OCI-LY3 (cell line): ENCODE measurements around the gene MIF4GD.
"Not testable (repeated sequence)": the region's sequence is repeated elsewhere in the genome, so short reads cannot be mapped to it uniquely, and the experiment has no call there.

Experiments
- H2AFZ ChIP-seq: fragments of 200-600, 300-600 bp; shearing (Covaris generic); 2 replicates; pipeline ENCODE4 v1.6.0; 2014; ENCODE audit warnings: antibody characterized with exemption, low read depth, low read length
- H3K27ac ChIP-seq: fragments of 200-600, 300-600 bp; sonication (generic); 2 replicates; pipeline ENCODE4 v1.5.1; 2014; ENCODE audit warnings: mild to moderate bottlenecking, low read length, moderate library complexity, mixed read lengths
- H3K27me3 ChIP-seq: fragments of 200-600, 300-600 bp; sonication (generic); 2 replicates; pipeline ENCODE4 v1.6.1; 2014; ENCODE audit warnings: low read depth, low read length, mixed read lengths
- H3K36me3 ChIP-seq: fragments of 200-600, 300-600 bp; sonication (generic); replicated peaks from 2 replicates; pipeline ENCODE3; 2014; ENCODE audit warnings: low read depth, low read length, mixed read lengths
- H3K4me1 ChIP-seq: fragments of 300-600, 200-600 bp; sonication (generic); 2 replicates; pipeline ENCODE4 v1.6.1; 2014; ENCODE audit warnings: low read length, mixed read lengths
- H3K4me2 ChIP-seq: fragments of 200-600, 300-600 bp; sonication (generic); 2 replicates; pipeline ENCODE4 v1.6.1; 2014; ENCODE audit warnings: low read length, mixed read lengths
- H3K4me3 ChIP-seq: fragments of 300-600, 200-600 bp; sonication (generic); 2 replicates; pipeline ENCODE4 v1.5.1; 2014; ENCODE audit warnings: antibody characterized with exemption, mild to moderate bottlenecking, low read length, moderate library complexity
- H3K79me2 ChIP-seq: fragments of 300-600, 200-600 bp; shearing (Covaris generic); 2 replicates; pipeline ENCODE4 v1.6.1; 2014; ENCODE audit warnings: mild to moderate bottlenecking, low read length, mixed read lengths
- H3K9ac ChIP-seq: fragments of 300-600, 200-600 bp; shearing (Covaris generic); 2 replicates; pipeline ENCODE4 v1.6.0; 2014; ENCODE audit warnings: mild to moderate bottlenecking, low read length, moderate library complexity
- H3K9me3 ChIP-seq: fragments of 200-600, 300-600 bp; shearing (Covaris generic); 2 replicates; pipeline ENCODE4 v1.6.1; 2014; ENCODE audit warnings: low read length, mixed read lengths; ENCODE audit not compliant: insufficient read depth
- H4K20me1 ChIP-seq: fragments of 200-600, 300-600 bp; sonication (generic); 2 replicates; pipeline ENCODE4 v1.6.1; 2016; ENCODE audit warnings: low read length, mixed read lengths; ENCODE audit not compliant: insufficient read depth
- CTCF ChIP-seq: fragments of 200-600, 300-600 bp; sonication (generic); IDR thresholded peaks from 2 replicates; pipeline ENCODE4 v1.5.1; 2014; ENCODE audit warnings: antibody characterized with exemption, low read length, low read depth
- EZH2phosphoT487 ChIP-seq: fragments of 200-600 bp; shearing (Covaris generic); IDR thresholded peaks from 2 replicates; pipeline ENCODE4 v1.6.1; 2018; ENCODE audit warnings: antibody characterized with exemption, mixed run types, low read depth

Gene MIF4GD

GRCh38 chr17:75287221-75287620 is 16.2 kb upstream of the MIF4GD start:
- H3K4me1 ChIP-seq: peaks cover 25% of the 10 kb centered on the region
- H3K4me2 ChIP-seq: peak overlapping the region; percentile 86
- H3K27ac ChIP-seq: no peak overlapping the region
- H3K4me3 ChIP-seq: no peak overlapping the region
- TF ChIP-seq EZH2phosphoT487 (no peak), CTCF (no peak)
- peaks cover 34% of the 10 kb centered on the region for H3K36me3 ChIP-seq
- H3K79me2 ChIP-seq: peaks cover 48% of the 10 kb centered on the region
- no peaks in the 10 kb centered on the region for H3K9me3 ChIP-seq
- no peaks in the 10 kb centered on the region; the same call in 1 of the 2 replicates for H4K20me1 ChIP-seq
- no peak overlapping the region for H3K9ac ChIP-seq
- H2AFZ ChIP-seq: no peak overlapping the region
- H3K27me3 ChIP-seq: no peaks in the 10 kb centered on the region

- no peak overlapping the region for H3K9ac ChIP-seq
- no peaks in the 10 kb centered on the region for H3K9me3 ChIP-seq
- TF ChIP-seq CTCF: no peak
- no peak for TF ChIP-seq EZH2phosphoT487
- H3K27ac ChIP-seq: no peak overlapping the region
- H3K4me2 ChIP-seq: no peak overlapping the region
- peaks cover 10% of the 10 kb centered on the region for H3K4me1 ChIP-seq
- H3K27me3 ChIP-seq: no peaks in the 10 kb centered on the region
- no peak overlapping the region for H3K4me3 ChIP-seq
- H4K20me1 ChIP-seq: no peaks in the 10 kb centered on the region; the same call in 1 of the 2 replicates
- peaks cover 38% of the 10 kb centered on the region for H3K36me3 ChIP-seq
- no peak overlapping the region for H2AFZ ChIP-seq
- H3K79me2 ChIP-seq: peaks cover 55% of the 10 kb centered on the region
These were observed 14.1 kb upstream of the MIF4GD start for GRCh38 chr17:75285123-75285522.

GRCh38 chr17:75280189-75280588 is 9.2 kb upstream of the MIF4GD start:
- H3K9ac ChIP-seq, H2AFZ ChIP-seq, H3K9me3 ChIP-seq, H4K20me1 ChIP-seq, H3K27ac ChIP-seq, H3K4me2 ChIP-seq, H3K27me3 ChIP-seq, H3K4me3 ChIP-seq, H3K4me1 ChIP-seq: not testable (repeated sequence)
- Histone ChIP-seq H3K36me3 (peaks cover 29% of the 10 kb centered on the region), H3K79me2 (peaks cover 14% of the 10 kb centered on the region)

GRCh38 chr17:75277664-75278071 is 6.6 kb upstream of the MIF4GD start:
- H3K27ac ChIP-seq: no peak overlapping the region
- H4K20me1 ChIP-seq: no peaks in the 10 kb centered on the region
- no peaks in the 10 kb centered on the region for H3K27me3 ChIP-seq
- no peak overlapping the region for H3K4me3 ChIP-seq
- no peak overlapping the region for H3K4me2 ChIP-seq
- H3K79me2 ChIP-seq: peaks cover 11% of the 10 kb centered on the region; the same call in 1 of the 2 replicates
- no peak overlapping the region for H3K9ac ChIP-seq
- no peak overlapping the region for H2AFZ ChIP-seq
- peaks cover 2% of the 10 kb centered on the region; the same call in 1 of the 2 replicates for H3K4me1 ChIP-seq
- TF ChIP-seq EZH2phosphoT487 (no peak), CTCF (no peak)
- H3K9me3 ChIP-seq: no peaks in the 10 kb centered on the region
- peaks cover 39% of the 10 kb centered on the region for H3K36me3 ChIP-seq
